DND-41 (cell line): Measurements from ENCODE around the gene PNKP.

Experiments used
- ATAC-seq: fragments of 200-7000 bp; cut with Tn5 transposase; 3 replicates; pipeline ENCODE4 v1.9.1; 2021; ENCODE audit warnings: low read depth; ENCODE audit not compliant: insufficient read depth
- DNase-seq: peaks from one replicate; pipeline ENCODE4 v3.0.0-alpha.2; 2020
- H2AFZ ChIP-seq: 2 replicates; pipeline ENCODE4 v1.6.0; 2012; ENCODE audit warnings: low read depth, low read length
- H3K27ac ChIP-seq: 2 replicates; pipeline ENCODE4 v1.5.1; 2012; ENCODE audit warnings: low read length, inconsistent platforms
- H3K27me3 ChIP-seq: fragments of 200-600 bp; sonication (generic); 2 replicates; pipeline ENCODE4 v1.6.0; 2012; ENCODE audit warnings: low read length, mild to moderate bottlenecking, inconsistent platforms; ENCODE audit not compliant: insufficient read depth, poor library complexity
- H3K36me3 ChIP-seq: 2 replicates; pipeline ENCODE4 v1.5.1; 2012; ENCODE audit warnings: low read length, inconsistent platforms; ENCODE audit not compliant: insufficient read depth
- H3K4me1 ChIP-seq: 2 replicates; pipeline ENCODE4 v1.5.1; 2012; ENCODE audit warnings: mild to moderate bottlenecking, low read length; ENCODE audit not compliant: insufficient read depth
- H3K4me2 ChIP-seq: 2 replicates; pipeline ENCODE4 v1.6.0; 2012; ENCODE audit warnings: mild to moderate bottlenecking, moderate library complexity, low read length, inconsistent platforms; ENCODE audit not compliant: insufficient read depth
- H3K4me3 ChIP-seq, 2 experiments: fragments of 200-600 bp in 1 of 2; shearing (Covaris generic) in 1 of 2; 2 replicates each; pipeline ENCODE4 v1.5.1; 2012 to 2016; ENCODE audit warnings: inconsistent platforms in 2 of 2, low read length in 2 of 2, mild to moderate bottlenecking in 2 of 2, low read depth in 1 of 2, moderate library complexity in 1 of 2
- H3K79me2 ChIP-seq: 2 replicates; pipeline ENCODE4 v1.6.0; 2012; ENCODE audit warnings: low read length, inconsistent platforms; ENCODE audit not compliant: insufficient read depth
- H3K9ac ChIP-seq: 2 replicates; pipeline ENCODE4 v1.6.0; 2012; ENCODE audit warnings: low read depth, mild to moderate bottlenecking, inconsistent platforms, low read length, moderate library complexity
- H3K9me3 ChIP-seq: 2 replicates; pipeline ENCODE4 v1.5.1; 2012; ENCODE audit warnings: low read length, moderate library complexity, mild to moderate bottlenecking, inconsistent platforms; ENCODE audit not compliant: insufficient read depth, severe bottlenecking
- H4K20me1 ChIP-seq: 2 replicates; pipeline ENCODE4 v1.6.0; 2012; ENCODE audit warnings: low read length; ENCODE audit not compliant: insufficient read depth
- CTCF ChIP-seq: IDR thresholded peaks from 2 replicates; pipeline ENCODE4 v1.5.1; 2012; ENCODE audit warnings: borderline replicate concordance, low read length, moderate library complexity, mild to moderate bottlenecking; ENCODE audit not compliant: poor library complexity, severe bottlenecking; ENCODE audit errors: extremely low read depth
- EZH2 ChIP-seq: IDR thresholded peaks from 3 replicates; pipeline ENCODE4 v1.6.1; 2012; ENCODE audit warnings: borderline replicate concordance, low read depth, mild to moderate bottlenecking, moderate library complexity, low read length, inconsistent platforms; ENCODE audit not compliant: severe bottlenecking

Gene PNKP

GRCh38 chr19:49908480-49909420, 41.4 kb upstream of the PNKP start:
- Histone ChIP-seq H3K9me3 (no peaks in the 10 kb centered on the region), H2AFZ (no peak overlapping the region), H3K4me1 (peaks cover 4% of the 10 kb centered on the region; the same call in 1 of the 2 replicates), H3K4me3 (no peak overlapping the region), H3K27ac (no peak overlapping the region), H4K20me1 (peaks cover 75% of the 10 kb centered on the region), H3K79me2 (peaks cover 53% of the 10 kb centered on the region), H3K9ac (no peak overlapping the region), H3K36me3 (peaks cover 73% of the 10 kb centered on the region), H3K27me3 (no peaks in the 10 kb centered on the region), H3K4me2 (no peak overlapping the region)
- TF ChIP-seq CTCF (no peak), EZH2 (no peak)
- no peak for ATAC-seq
- DNase-seq = no peak

GRCh38 chr19:49907745-49908446, 40.5 kb upstream of the PNKP start:
- Histone ChIP-seq H3K27ac (no peak overlapping the region), H2AFZ (no peak overlapping the region), H3K27me3 (no peaks in the 10 kb centered on the region), H4K20me1 (peaks cover 67% of the 10 kb centered on the region), H3K79me2 (peaks cover 45% of the 10 kb centered on the region), H3K4me3 (no peak overlapping the region), H3K36me3 (peaks cover 64% of the 10 kb centered on the region), H3K9ac (no peak overlapping the region), H3K4me2 (no peak overlapping the region), H3K9me3 (no peaks in the 10 kb centered on the region), H3K4me1 (peaks cover 4% of the 10 kb centered on the region; the same call in 1 of the 2 replicates)
- DNase-seq (no peak), ATAC-seq (no peak)
- no peak for TF ChIP-seq EZH2
- no peak for TF ChIP-seq CTCF

- no peak overlapping the region for H3K27ac ChIP-seq
- H4K20me1 ChIP-seq = peaks cover 60% of the 10 kb centered on the region
- H3K9me3 ChIP-seq = no peaks in the 10 kb centered on the region
- H3K79me2 ChIP-seq = peaks cover 39% of the 10 kb centered on the region
- ATAC-seq (no peak), DNase-seq (no peak)
- H3K4me2 ChIP-seq = no peak overlapping the region
- H3K9ac ChIP-seq = no peak overlapping the region
- no peak overlapping the region for H2AFZ ChIP-seq
- no peak overlapping the region for H3K4me3 ChIP-seq
- no peak for TF ChIP-seq CTCF
- no peak for TF ChIP-seq EZH2
- peaks cover 4% of the 10 kb centered on the region; the same call in 1 of the 2 replicates for H3K4me1 ChIP-seq
- no peaks in the 10 kb centered on the region for H3K27me3 ChIP-seq
- H3K36me3 ChIP-seq = peaks cover 56% of the 10 kb centered on the region
Observed at GRCh38 chr19:49906879-49907564, 39.6 kb upstream of the PNKP start.
